HEK293 (cell line): ENCODE data around the gene CTRB1.

ENCODE experiments used
- BCL6B ChIP-seq: fragments of 450-650 bp; formaldehyde crosslinking; IDR thresholded peaks from 2 replicates; pipeline ENCODE4 v1.5.1; 2017; ENCODE audit warnings: missing biosample characterization, missing genetic modification characterization
- REPIN1 ChIP-seq: fragments of 450-650 bp; formaldehyde crosslinking; IDR thresholded peaks from 2 replicates; pipeline ENCODE4 v1.5.1; 2017; ENCODE audit warnings: missing biosample characterization, missing genetic modification characterization, low read depth
- SP3 ChIP-seq: fragments of 450-650 bp; formaldehyde crosslinking; IDR thresholded peaks from 2 replicates; pipeline ENCODE4 v1.5.1; 2016; ENCODE audit warnings: missing biosample characterization, missing genetic modification characterization
- YY1 ChIP-seq: fragments of 450-650 bp; formaldehyde crosslinking; IDR thresholded peaks from 2 replicates; pipeline ENCODE4 v1.5.1; 2018; ENCODE audit warnings: missing biosample characterization, missing genetic modification characterization
- ZNF426 ChIP-seq: fragments of 450-650 bp; formaldehyde crosslinking; IDR thresholded peaks from 2 replicates; pipeline ENCODE4 v1.5.1; 2017; ENCODE audit warnings: missing biosample characterization, missing genetic modification characterization, mild to moderate bottlenecking, inconsistent platforms, moderate library complexity
- ZNF530 ChIP-seq: fragments of 450-650 bp; formaldehyde crosslinking; IDR thresholded peaks from 2 replicates; pipeline ENCODE4 v1.5.1; 2016; ENCODE audit warnings: low read depth, missing biosample characterization, missing genetic modification characterization
- ZNF596 ChIP-seq: fragments of 450-650 bp; IDR thresholded peaks from 2 replicates; pipeline ENCODE4 v1.5.0; 2018; ENCODE audit warnings: missing biosample characterization, mild to moderate bottlenecking, missing genetic modification characterization, moderate library complexity
- ZNF621 ChIP-seq: fragments of 450-650 bp; formaldehyde crosslinking; IDR thresholded peaks from 2 replicates; pipeline ENCODE4 v1.5.1; 2017; ENCODE audit warnings: missing biosample characterization, missing genetic modification characterization
- ZNF660 ChIP-seq: fragments of 450-650 bp; IDR thresholded peaks from 2 replicates; pipeline ENCODE4 v1.5.1; 2018; ENCODE audit warnings: missing biosample characterization, mild to moderate bottlenecking, missing genetic modification characterization
- ZSCAN30 ChIP-seq: fragments of 450-650 bp; IDR thresholded peaks from 2 replicates; pipeline ENCODE4 v1.5.1; 2018; ENCODE audit warnings: missing biosample characterization, mild to moderate bottlenecking, missing genetic modification characterization, moderate library complexity
- TF ChIP-seq, protein P1 (sequence below): fragments of 450-650 bp; formaldehyde crosslinking; IDR thresholded peaks from 2 replicates; pipeline ENCODE4 v1.5.1; 2016; ENCODE audit warnings: missing biosample characterization, missing genetic modification characterization
- TF ChIP-seq, protein P2 (sequence below): fragments of 450-650 bp; formaldehyde crosslinking; IDR thresholded peaks from 2 replicates; pipeline ENCODE4 v1.5.1; 2017; ENCODE audit warnings: missing biosample characterization, missing genetic modification characterization
- TF ChIP-seq, protein P3 (sequence below): fragments of 450-650 bp; formaldehyde crosslinking; conservative IDR thresholded peaks from 2 replicates; pipeline ENCODE4 v1.5.1; 2016; ENCODE audit warnings: low read depth, missing biosample characterization, missing genetic modification characterization
- TF ChIP-seq, protein P4 (sequence below): fragments of 450-650 bp; formaldehyde crosslinking; IDR thresholded peaks from 2 replicates; pipeline ENCODE4 v1.5.1; 2016; ENCODE audit warnings: missing biosample characterization, missing genetic modification characterization

DNA sequence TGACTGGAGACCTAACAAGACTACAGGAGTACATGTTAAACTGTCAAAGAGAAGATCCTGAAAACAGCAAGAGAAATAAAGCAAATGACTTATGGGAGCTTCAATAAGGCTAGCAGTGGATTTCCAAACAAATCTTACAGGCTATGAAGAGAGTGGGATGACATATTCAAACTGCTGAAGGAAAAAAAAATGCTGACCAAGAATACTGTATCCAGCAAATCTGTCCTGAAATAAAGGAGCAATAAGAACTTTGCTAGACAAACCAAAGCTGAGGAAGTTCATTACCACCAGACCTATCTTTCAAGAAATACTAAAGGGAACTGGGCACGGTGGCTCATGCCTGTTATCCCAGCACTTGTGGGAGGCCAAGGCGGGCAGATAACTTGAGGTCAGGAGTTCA, 41.9 kb upstream of the CTRB1 start:
- TF ChIP-seq ZNF426 (tag by site-specific recombination) (no peak), ZNF596 (tag by site-specific recombination) (no peak), SP3 (tag by site-specific recombination) (no peak), ZSCAN30 (no peak), ZNF621 (no peak), ZNF530 (tag by site-specific recombination) (no peak), ZNF660 (tag by site-specific recombination) (no peak), REPIN1 (tag by site-specific recombination) (no peak), YY1 (no peak), BCL6B (tag by site-specific recombination) (no peak)
- TF ChIP-seq, protein P1, sequence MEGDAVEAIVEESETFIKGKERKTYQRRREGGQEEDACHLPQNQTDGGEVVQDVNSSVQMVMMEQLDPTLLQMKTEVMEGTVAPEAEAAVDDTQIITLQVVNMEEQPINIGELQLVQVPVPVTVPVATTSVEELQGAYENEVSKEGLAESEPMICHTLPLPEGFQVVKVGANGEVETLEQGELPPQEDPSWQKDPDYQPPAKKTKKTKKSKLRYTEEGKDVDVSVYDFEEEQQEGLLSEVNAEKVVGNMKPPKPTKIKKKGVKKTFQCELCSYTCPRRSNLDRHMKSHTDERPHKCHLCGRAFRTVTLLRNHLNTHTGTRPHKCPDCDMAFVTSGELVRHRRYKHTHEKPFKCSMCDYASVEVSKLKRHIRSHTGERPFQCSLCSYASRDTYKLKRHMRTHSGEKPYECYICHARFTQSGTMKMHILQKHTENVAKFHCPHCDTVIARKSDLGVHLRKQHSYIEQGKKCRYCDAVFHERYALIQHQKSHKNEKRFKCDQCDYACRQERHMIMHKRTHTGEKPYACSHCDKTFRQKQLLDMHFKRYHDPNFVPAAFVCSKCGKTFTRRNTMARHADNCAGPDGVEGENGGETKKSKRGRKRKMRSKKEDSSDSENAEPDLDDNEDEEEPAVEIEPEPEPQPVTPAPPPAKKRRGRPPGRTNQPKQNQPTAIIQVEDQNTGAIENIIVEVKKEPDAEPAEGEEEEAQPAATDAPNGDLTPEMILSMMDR: no peak
- TF ChIP-seq, protein P2, sequence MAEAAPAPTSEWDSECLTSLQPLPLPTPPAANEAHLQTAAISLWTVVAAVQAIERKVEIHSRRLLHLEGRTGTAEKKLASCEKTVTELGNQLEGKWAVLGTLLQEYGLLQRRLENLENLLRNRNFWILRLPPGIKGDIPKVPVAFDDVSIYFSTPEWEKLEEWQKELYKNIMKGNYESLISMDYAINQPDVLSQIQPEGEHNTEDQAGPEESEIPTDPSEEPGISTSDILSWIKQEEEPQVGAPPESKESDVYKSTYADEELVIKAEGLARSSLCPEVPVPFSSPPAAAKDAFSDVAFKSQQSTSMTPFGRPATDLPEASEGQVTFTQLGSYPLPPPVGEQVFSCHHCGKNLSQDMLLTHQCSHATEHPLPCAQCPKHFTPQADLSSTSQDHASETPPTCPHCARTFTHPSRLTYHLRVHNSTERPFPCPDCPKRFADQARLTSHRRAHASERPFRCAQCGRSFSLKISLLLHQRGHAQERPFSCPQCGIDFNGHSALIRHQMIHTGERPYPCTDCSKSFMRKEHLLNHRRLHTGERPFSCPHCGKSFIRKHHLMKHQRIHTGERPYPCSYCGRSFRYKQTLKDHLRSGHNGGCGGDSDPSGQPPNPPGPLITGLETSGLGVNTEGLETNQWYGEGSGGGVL (tag by site-specific recombination): no peak
- TF ChIP-seq, protein P3, sequence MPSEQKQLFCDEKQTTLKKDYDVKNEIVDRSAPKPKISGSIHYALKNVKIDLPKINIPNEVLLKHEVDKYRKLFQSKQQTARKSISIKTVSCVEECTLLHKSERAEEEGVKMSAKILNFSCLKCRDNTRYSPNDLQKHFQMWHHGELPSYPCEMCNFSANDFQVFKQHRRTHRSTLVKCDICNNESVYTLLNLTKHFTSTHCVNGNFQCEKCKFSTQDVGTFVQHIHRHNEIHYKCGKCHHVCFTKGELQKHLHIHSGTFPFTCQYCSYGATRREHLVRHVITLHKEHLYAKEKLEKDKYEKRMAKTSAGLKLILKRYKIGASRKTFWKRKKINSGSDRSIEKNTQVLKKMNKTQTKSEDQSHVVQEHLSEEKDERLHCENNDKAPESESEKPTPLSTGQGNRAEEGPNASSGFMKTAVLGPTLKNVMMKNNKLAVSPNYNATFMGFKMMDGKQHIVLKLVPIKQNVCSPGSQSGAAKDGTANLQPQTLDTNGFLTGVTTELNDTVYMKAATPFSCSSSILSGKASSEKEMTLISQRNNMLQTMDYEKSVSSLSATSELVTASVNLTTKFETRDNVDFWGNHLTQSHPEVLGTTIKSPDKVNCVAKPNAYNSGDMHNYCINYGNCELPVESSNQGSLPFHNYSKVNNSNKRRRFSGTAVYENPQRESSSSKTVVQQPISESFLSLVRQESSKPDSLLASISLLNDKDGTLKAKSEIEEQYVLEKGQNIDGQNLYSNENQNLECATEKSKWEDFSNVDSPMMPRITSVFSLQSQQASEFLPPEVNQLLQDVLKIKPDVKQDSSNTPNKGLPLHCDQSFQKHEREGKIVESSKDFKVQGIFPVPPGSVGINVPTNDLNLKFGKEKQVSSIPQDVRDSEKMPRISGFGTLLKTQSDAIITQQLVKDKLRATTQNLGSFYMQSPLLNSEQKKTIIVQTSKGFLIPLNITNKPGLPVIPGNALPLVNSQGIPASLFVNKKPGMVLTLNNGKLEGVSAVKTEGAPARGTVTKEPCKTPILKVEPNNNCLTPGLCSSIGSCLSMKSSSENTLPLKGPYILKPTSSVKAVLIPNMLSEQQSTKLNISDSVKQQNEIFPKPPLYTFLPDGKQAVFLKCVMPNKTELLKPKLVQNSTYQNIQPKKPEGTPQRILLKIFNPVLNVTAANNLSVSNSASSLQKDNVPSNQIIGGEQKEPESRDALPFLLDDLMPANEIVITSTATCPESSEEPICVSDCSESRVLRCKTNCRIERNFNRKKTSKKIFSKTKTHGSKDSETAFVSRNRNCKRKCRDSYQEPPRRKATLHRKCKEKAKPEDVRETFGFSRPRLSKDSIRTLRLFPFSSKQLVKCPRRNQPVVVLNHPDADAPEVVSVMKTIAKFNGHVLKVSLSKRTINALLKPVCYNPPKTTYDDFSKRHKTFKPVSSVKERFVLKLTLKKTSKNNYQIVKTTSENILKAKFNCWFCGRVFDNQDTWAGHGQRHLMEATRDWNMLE (tag by site-specific recombination): no peak
- TF ChIP-seq, protein P4, sequence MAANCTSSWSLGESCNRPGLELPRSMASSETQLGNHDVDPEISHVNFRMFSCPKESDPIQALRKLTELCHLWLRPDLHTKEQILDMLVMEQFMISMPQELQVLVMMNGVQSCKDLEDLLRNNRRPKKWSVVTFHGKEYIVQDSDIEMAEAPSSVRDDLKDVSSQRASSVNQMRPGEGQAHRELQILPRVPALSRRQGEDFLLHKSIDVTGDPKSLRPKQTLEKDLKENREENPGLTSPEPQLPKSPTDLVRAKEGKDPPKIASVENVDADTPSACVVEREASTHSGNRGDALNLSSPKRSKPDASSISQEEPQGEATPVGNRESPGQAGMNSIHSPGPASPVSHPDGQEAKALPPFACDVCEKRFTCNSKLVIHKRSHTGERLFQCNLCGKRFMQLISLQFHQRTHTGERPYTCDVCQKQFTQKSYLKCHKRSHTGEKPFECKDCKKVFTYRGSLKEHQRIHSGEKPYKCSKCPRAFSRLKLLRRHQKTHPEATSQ (tag by site-specific recombination): no peak
